Activated CD8-positive, alpha-beta memory T cell treated with anti-CD3 and anti-CD28 coated beads for 36 hours (primary cell): Measurements from ENCODE around the gene NLRP3. TPM values are rescaled to one million over a fixed set of nuclear protein-coding genes. Genes with fewer than 3 reads are reported as not detected.
"Not testable (repeated sequence)": the region's sequence is repeated elsewhere in the genome, so short reads cannot be mapped to it uniquely, and the experiment has no call there.

ENCODE experiments used
- CTCF ChIA-PET: fragments of 350-600 bp; sonication (Branson Sonifier 250); formaldehyde crosslinking; loops from one replicate; lab custom pipeline; 2021; ENCODE audit warnings: antibody characterized with exemption; lab: Charles Lee
- POLR2A ChIA-PET: fragments of 350-600 bp; sonication (Branson Sonifier 250); formaldehyde crosslinking; loops from one replicate; lab custom pipeline; 2021; ENCODE audit warnings: antibody characterized with exemption; lab: Charles Lee
- total RNA-seq, 2 experiments: library from RNA; stranded (reverse); gene quantifications; one replicate each; pipeline ENCODE4 v1.2.3, GENCODE V29; 2021

The NLRP3 gene
- total RNA-seq: 1 to 10 TPM; 2.9 to 3.9 TPM

GRCh38 chr1:247415423-247416361, at the start of gene NLRP3:
Gene NLRP3 (plus strand): TSS chr1:247416173. CDS start chr1:247418801, 2,628 bp downstream.
- POLR2A ChIA-PET: no interaction called here
- CTCF ChIA-PET: interaction anchor here (0.7 kb wide), 1 partner anchor 25 kb away, joined by 4 read pairs; no protein-coding TSS in a partner anchor

- CTCF ChIA-PET, POLR2A ChIA-PET: not testable (repeated sequence)
Observed at GRCh38 chr1:247366345-247366744, 49.6 kb upstream of the NLRP3 start.

DNA sequence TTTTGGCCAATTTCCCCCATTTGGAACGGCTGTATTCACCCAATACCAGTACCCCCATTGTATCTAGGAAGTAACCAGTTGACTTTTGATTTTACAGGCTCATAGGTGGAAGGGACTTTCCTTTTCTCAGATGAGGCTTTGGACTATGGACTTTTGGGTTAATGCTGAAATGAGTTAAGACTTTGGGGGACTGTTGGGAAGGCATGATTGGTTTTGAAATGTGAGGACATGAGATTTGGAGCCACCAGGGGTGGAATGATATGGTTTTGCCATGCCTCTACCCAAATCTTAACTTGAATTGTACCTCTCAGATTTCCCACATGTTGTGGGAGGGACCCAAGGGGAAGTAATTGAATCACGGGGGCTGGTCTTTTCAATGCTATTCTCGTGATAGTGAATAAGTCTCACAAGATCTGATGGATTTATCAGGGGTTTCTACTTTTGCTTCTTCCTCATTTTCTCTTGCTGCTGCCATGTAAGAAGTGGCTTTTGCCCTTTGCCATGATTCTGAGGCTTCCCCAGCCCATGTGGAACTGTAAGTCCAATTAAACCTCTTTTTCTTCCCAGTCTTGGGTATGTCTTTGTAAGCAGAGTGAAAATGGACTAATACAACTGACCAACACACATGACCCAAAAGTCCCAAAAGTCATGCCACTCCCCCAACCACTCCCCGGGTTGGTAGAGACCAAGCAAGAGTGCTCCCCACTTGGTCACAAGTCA, 48.9 kb upstream of the NLRP3 start:
- ChIA-PET CTCF (no interaction called here), POLR2A (no interaction called here)

GRCh38 chr1:247367786-247368422, 48.1 kb upstream of the NLRP3 start:
- POLR2A ChIA-PET: no interaction called here
- CTCF ChIA-PET: no interaction called here

DNA sequence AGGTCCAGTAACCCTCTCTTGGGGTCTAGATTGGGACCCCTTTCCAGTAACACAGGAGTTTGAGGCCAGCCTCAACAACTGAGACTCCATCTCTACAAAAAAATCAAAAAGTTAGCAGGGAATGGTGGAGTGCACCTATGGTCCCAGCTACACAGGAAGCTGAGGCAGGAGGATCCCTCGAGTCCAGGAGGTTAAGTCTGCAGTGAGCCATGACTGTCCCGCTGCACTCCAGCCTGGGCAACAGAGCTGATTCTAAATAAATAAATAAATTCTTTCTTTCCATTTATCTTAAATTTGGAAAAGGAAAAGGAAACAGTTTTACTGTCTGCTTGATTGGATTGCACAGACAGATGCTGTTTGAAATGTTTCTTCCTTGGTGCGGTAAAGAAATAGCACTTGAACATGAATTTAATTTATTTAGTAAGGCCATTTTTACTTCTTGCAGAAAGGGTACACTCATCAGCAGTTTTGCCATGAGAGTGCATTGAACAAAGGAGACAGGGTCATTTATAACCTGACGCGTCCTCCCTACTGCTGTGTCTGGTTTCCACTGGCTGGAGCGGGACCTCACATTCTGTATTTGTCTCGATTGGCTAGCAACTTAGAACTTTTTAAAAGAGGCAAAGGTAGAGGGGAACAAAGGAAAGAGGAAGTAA, 47.4 kb upstream of the NLRP3 start:
- POLR2A ChIA-PET: no interaction called here
- CTCF ChIA-PET: no interaction called here

DNA sequence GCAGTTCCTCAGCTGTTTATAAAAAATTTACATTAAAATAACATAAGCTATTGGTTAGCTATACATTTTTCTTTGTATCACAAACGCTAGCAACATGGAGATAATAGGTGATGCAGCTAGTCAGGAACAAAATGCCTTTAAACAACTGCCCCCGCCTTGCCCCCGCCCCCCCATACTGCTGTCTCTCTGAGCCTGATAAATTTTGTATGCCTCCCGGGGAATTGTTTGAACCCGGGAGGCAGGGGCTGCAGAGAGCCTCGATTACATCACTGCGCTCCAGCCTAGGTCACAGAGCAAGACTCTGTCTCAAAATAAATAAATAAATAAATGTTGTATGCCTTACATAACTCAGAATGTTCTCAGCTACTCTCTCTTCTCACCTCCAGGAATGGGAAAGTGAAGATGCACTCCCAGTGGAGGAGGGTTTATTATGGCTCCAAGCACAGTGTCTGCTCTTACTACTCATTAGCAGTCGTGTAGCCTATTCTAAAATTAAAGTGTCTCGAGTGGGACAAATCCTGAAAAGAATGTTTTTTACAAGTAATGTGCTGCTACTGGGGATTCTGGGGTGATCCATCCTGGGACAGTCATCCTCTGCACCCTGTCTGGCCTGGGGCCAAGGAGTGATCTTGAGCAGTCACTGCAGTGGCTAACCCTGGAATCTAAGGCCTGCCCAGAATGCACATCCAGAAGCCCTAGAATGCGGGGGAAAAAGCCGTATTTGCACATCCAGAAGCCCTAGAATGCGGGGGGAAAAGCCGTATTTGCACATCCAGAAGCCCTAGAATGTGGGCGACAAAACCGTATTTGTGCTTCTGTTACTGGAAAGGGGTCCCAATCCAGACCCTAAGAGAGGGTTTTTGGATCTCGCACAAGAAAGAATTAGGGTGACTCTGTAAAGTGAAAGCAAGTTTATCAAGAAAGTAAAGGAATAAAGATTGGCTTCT, 44.9 kb upstream of the NLRP3 start:
- CTCF ChIA-PET: no interaction called here
- POLR2A ChIA-PET: no interaction called here

GRCh38 chr1:247371801-247372259, 44.1 kb upstream of the NLRP3 start:
- POLR2A ChIA-PET: no interaction called here
- CTCF ChIA-PET: interaction anchor here (1.9 to 3.2 kb wide), 3 partner anchors 13 to 116 kb away, joined by 9 to 34 read pairs (median 9); no protein-coding TSS in a partner anchor

- CTCF ChIA-PET: interaction anchor here (1.1 to 3.2 kb wide), 7 partner anchors 11 to 114 kb away, joined by 3 to 34 read pairs (median 9); no protein-coding TSS in a partner anchor
- POLR2A ChIA-PET: interaction anchor here (0.7 kb wide), 1 partner anchor 73 kb away, joined by 6 read pairs; no protein-coding TSS in a partner anchor
Observed at GRCh38 chr1:247373721-247374141, 42.2 kb upstream of the NLRP3 start.

GRCh38 chr1:247374651-247375334, 41.2 kb upstream of the NLRP3 start:
- CTCF ChIA-PET: interaction anchor here (0.5 to 3.2 kb wide), 4 partner anchors 10 to 797 kb away, joined by 3 to 34 read pairs (median 8); no protein-coding TSS in a partner anchor
- POLR2A ChIA-PET: not testable (repeated sequence)

GRCh38 chr1:247375747-247376146, 40.2 kb upstream of the NLRP3 start:
- CTCF ChIA-PET: no interaction called here
- POLR2A ChIA-PET: no interaction called here

- ChIA-PET CTCF (no interaction called here), POLR2A (no interaction called here)
Observed at GRCh38 chr1:247376659-247377058, 39.3 kb upstream of the NLRP3 start.

- POLR2A ChIA-PET, CTCF ChIA-PET: not testable (repeated sequence)
Observed at GRCh38 chr1:247377656-247378055, 38.3 kb upstream of the NLRP3 start.

- ChIA-PET POLR2A (no interaction called here), CTCF (interaction anchor here (0.6 to 0.9 kb wide), 2 partner anchors 11 to 22 kb away, joined by 3 read pairs; no protein-coding TSS in a partner anchor)
Observed at GRCh38 chr1:247378334-247379073, 37.5 kb upstream of the NLRP3 start.

- ChIA-PET CTCF (interaction anchor here (2.4 kb wide), 1 partner anchor 12 kb away, joined by 9 read pairs; no protein-coding TSS in a partner anchor), POLR2A (no interaction called here)
Observed at GRCh38 chr1:247385283-247385682, 30.7 kb upstream of the NLRP3 start.

DNA sequence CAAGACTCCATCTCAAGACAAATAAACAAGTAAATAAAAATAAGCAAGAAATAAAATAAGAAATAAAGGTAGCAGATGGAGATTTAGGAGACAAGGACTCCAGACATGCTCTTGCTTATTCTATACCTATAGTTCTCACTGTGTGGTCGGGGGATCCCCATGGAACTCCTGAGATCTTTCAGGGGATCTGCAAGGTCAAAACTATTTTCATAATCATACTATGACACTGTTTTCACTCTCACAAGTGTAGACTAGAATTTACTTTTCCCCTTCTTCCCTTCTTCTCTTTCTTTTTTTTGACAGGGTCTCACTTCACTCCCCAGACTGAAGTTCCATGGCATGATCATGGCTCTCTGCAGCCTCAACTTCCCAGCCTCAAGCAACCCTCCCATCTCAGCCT, 29.8 kb upstream of the NLRP3 start:
- CTCF ChIA-PET: interaction anchor here (2.3 kb wide), 1 partner anchor 13 kb away, joined by 10 read pairs; no protein-coding TSS in a partner anchor
- POLR2A ChIA-PET: no interaction called here

DNA sequence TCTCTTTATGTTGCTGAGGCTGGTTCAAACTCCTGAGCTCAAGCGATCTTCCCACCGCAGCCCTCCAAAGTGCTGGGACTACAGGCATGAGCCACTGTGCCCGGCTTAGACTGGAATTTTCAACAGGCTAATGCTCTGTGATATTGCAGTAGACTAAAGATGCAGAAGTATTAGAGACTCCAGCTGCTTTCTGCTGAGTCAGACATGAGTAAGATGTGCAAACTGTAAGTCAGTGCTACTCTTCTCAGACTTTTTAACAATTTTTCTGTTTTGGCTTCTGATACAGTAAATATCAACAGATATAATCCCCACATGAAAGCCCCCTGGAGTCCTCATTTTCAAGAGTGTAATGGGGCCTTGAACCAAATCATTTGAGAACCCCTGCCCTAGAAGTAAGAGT, 29.3 kb upstream of the NLRP3 start:
- CTCF ChIA-PET: interaction anchor here (2.3 kb wide), 1 partner anchor 14 kb away, joined by 10 read pairs; no protein-coding TSS in a partner anchor
- POLR2A ChIA-PET: no interaction called here
